ENCODE data around the gene ALDH4A1.

Gene ALDH4A1

GRCh38 chr1:18903291-18903756 is 969 bp upstream of the ALDH4A1 start:
- TF ChIP-seq CTCF (conservative IDR thresholded peaks at IDR 0.05; ENCODE audit: low read depth, low read length), result no peak
- H3K4me3 ChIP-seq (ENCODE audit: low read depth, low read length), result peak overlapping the region; percentile 80
- no peak for DNase-seq (ENCODE audit: low read depth)

- peak overlapping the region; percentile 80 for H3K4me3 ChIP-seq (ENCODE audit: low read depth, low read length)
- DNase-seq (ENCODE audit: low read depth), result no peak
- no peak for TF ChIP-seq CTCF (conservative IDR thresholded peaks at IDR 0.05; ENCODE audit: low read depth, low read length)
Observed at GRCh38 chr1:18901952-18902522, 318 bp downstream of the ALDH4A1 start.

DNA sequence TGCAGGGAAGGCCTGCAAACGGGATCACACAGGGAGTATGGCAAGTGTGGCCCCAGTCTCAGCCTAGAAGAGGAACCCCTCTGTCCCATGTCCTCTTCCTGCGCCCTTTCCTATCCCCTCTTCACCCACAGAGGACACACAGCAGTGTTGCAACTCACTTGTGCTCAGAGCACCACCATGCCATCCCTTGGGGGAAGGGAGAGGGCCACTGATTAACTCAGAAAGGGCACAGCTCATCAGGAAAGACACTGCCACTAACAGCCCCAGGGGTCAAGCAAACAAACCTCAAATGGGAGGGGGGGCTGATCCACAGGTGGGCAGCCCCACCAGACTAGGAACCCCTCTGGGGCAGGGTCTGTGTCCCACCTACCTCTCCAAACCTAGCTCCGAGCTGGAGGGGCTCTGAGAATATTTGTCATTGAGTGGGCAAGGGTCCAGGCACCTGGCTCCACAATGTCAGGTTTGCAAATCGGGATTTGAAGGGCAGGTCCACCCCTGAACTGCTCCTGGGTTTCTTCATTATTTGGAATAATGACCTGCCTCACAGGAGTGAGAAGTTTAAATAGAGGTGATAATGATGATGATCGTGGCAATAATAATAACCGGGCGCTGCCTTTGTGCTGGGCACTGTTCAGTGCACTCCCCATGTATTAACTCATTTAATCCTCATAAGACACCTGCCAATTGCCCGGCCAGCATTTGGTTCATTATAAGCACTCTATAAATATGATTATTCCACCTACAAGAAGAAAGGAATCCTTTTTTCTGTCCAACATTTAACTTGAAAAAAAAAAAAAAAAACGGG is 1.0 kb downstream of the ALDH4A1 start:
- H3K4me3 ChIP-seq (ENCODE audit: low read depth, low read length), result peak overlapping the region; percentile 80
- no peak for DNase-seq (ENCODE audit: low read depth)

GRCh38 chr1:18900303-18900841 is 2.0 kb downstream of the ALDH4A1 start:
- no peak for TF ChIP-seq CTCF (conservative IDR thresholded peaks at IDR 0.05; ENCODE audit: low read depth, low read length)
- DNase-seq (ENCODE audit: low read depth), result no peak
- no peak overlapping the region for H3K4me3 ChIP-seq (ENCODE audit: low read depth, low read length)

More for the DNA sequence above, 1.0 kb downstream of the ALDH4A1 start:
- no peak for TF ChIP-seq CTCF (conservative IDR thresholded peaks at IDR 0.05; ENCODE audit: low read depth, low read length)

- DNase-seq (ENCODE audit: low read depth), result no peak
- TF ChIP-seq CTCF (conservative IDR thresholded peaks at IDR 0.05; ENCODE audit: low read depth, low read length), result no peak
- no peak overlapping the region for H3K4me3 ChIP-seq (ENCODE audit: low read depth, low read length)
Observed at GRCh38 chr1:18899363-18900049, 2.8 kb downstream of the ALDH4A1 start.

- no peak for DNase-seq (ENCODE audit: low read depth)
- no peak for TF ChIP-seq CTCF (conservative IDR thresholded peaks at IDR 0.05; ENCODE audit: low read depth, low read length)
- no peak overlapping the region for H3K4me3 ChIP-seq (ENCODE audit: low read depth, low read length)
Observed at GRCh38 chr1:18898567-18898966, 3.8 kb downstream of the ALDH4A1 start.
